K562 (cell line): Measurements from ENCODE around the gene MYO1A. TPM values are rescaled to one million over a fixed set of nuclear protein-coding genes. Genes with fewer than 3 reads are reported as not detected.
A peak's percentile ranks its signal among the peaks of the same experiment; 100 is the strongest.

Experiments
- BRD4 ChIP-seq: fragments of 200-600 bp; sonication (generic); IDR thresholded peaks from 2 replicates; pipeline ENCODE4 v1.6.1; 2017; ENCODE audit warnings: inconsistent platforms
- CREM ChIP-seq: IDR thresholded peaks from 2 replicates; pipeline ENCODE4 v1.6.1; 2014; ENCODE audit warnings: antibody characterized with exemption, low read depth
- DMBX1 ChIP-seq: fragments of 250-450 bp; sonication (Bioruptor Pico); IDR thresholded peaks from 2 replicates; pipeline ENCODE4 v1.8.0; 2022; ENCODE audit warnings: inconsistent platforms, mild to moderate bottlenecking, moderate library complexity, borderline replicate concordance
- FOXJ3 ChIP-seq: sonication (generic); formaldehyde crosslinking; IDR thresholded peaks from 2 replicates; pipeline ENCODE4 v1.4.0; 2020; ENCODE audit warnings: mild to moderate bottlenecking, missing genetic modification reagents
- FOXM1 ChIP-seq, 2 experiments: fragments of 450-650 bp in 1 of 2; sonication (generic) in 1 of 2; formaldehyde crosslinking in 1 of 2; IDR thresholded peaks; 2 replicates each; pipeline versions ENCODE4 v1.6.1 to v1.9.0; 2017 to 2022; ENCODE audit warnings: low read depth in 2 of 2, mild to moderate bottlenecking in 2 of 2, missing genetic modification reagents in 1 of 2, moderate library complexity in 1 of 2
- HMGN3 ChIP-seq: IDR thresholded peaks from 2 replicates; pipeline ENCODE4 v1.6.1; 2011; ENCODE audit warnings: borderline replicate concordance, low read depth, mild to moderate bottlenecking, mixed read lengths, low read length; ENCODE audit not compliant: insufficient read length; ENCODE audit errors: extremely low read depth
- MYBL2 ChIP-seq, 2 experiments: fragments of 450-650 bp in 1 of 2; sonication (generic) in 1 of 2; formaldehyde crosslinking in 1 of 2; IDR thresholded peaks; 2 replicates each; pipeline versions ENCODE4 v1.6.1 to v1.8.1; 2017 to 2022; ENCODE audit warnings: borderline replicate concordance in 1 of 2, inconsistent platforms in 1 of 2, low read depth in 1 of 2, mild to moderate bottlenecking in 1 of 2, missing genetic modification reagents in 1 of 2, moderate library complexity in 1 of 2
- PHF8 ChIP-seq: fragments of 200-600 bp; sonication (generic); IDR thresholded peaks from 2 replicates; pipeline ENCODE4 v1.6.1; 2012; ENCODE audit warnings: mixed run types, mild to moderate bottlenecking, inconsistent platforms, low read length, moderate library complexity, borderline replicate concordance
- POLR2AphosphoS5 ChIP-seq: IDR thresholded peaks from 2 replicates; pipeline ENCODE4 v1.6.1; 2011; ENCODE audit warnings: mild to moderate bottlenecking, low read depth, low read length, moderate library complexity; ENCODE audit not compliant: control insufficient read depth, insufficient read depth
- TAF1 ChIP-seq: IDR thresholded peaks from 2 replicates; pipeline ENCODE4 v1.6.1; 2011; ENCODE audit warnings: mild to moderate bottlenecking, low read length, moderate library complexity; ENCODE audit not compliant: insufficient read depth, control insufficient read depth, severe bottlenecking; ENCODE audit errors: extremely low read depth
- YY1 ChIP-seq, 3 experiments: IDR thresholded peaks; 2 replicates each; pipeline ENCODE4 v1.6.1; 2011; ENCODE audit warnings: low read length in 2 of 3, mild to moderate bottlenecking in 2 of 3, moderate library complexity in 2 of 3, borderline replicate concordance in 1 of 3, control low read depth in 1 of 3, low read depth in 1 of 3; ENCODE audit not compliant: insufficient read depth in 3 of 3, insufficient replicate concordance in 2 of 3, control insufficient read depth in 1 of 3, insufficient read length in 1 of 3; ENCODE audit errors: extremely low read depth in 1 of 3
- polyA plus RNA-seq, 8 experiments: library from polyadenylated mRNA; depleted of rRNA in 4 of 8; stranded (reverse) in 5 of 8; unstranded in 3 of 8; fragments of >200 nt; fragmentation: Nextera tagmentation in 2 of 8; fragmentation: Illumina TruSeq in 1 of 8; extraction: Ambion mirVana in 2 of 8; extraction: Trizol in 1 of 8; gene quantifications; 2 replicates each; pipeline versions ENCODE4 v1.2.1 to v1.2.3, GENCODE V29; 2011 to 2014; ENCODE audit warnings: inconsistent platforms in 1 of 8, missing spikeins in 1 of 8
- total RNA-seq, 7 experiments: library from RNA; depleted of rRNA in 6 of 7; stranded (reverse); fragments of >200 nt in 6 of 7; fragmentation: Illumina TruSeq in 2 of 7; extraction: Trizol in 2 of 7; gene quantifications; 2 replicates each; pipeline versions ENCODE4 v1.2.1 to v1.2.3, GENCODE V29; 2011 to 2021; ENCODE audit warnings: low replicate concordance in 1 of 7
- TF ChIP-seq, protein P1 (sequence below): IDR thresholded peaks from 2 replicates; pipeline ENCODE4 v1.6.1; 2016; ENCODE audit warnings: missing genetic modification characterization, missing compliant biosample characterization
- TF ChIP-seq, protein P2 (sequence below): sonication (generic); IDR thresholded peaks from 2 replicates; pipeline ENCODE4 v1.6.1; 2016
- TF ChIP-seq, protein P3 (sequence below): fragments of 200-800 bp; sonication (Bioruptor generic); IDR thresholded peaks from 2 replicates; pipeline ENCODE4 v1.6.1; 2017; ENCODE audit warnings: missing genetic modification characterization, missing compliant biosample characterization
- TF ChIP-seq, protein P4 (sequence below), 3 experiments: fragments of 200-800 bp in 1 of 3; sonication (Bioruptor generic) in 1 of 3; sonication (generic) in 1 of 3; formaldehyde crosslinking in 1 of 3; IDR thresholded peaks; 2 replicates each; pipeline versions ENCODE4 v1.6.1 to v1.8.0; 2016 to 2022; ENCODE audit warnings: mild to moderate bottlenecking in 2 of 3, missing compliant biosample characterization in 2 of 3, missing genetic modification characterization in 2 of 3, missing genetic modification reagents in 1 of 3

MYO1A gene
- total and polyA plus RNA-seq, 9 of the 15 experiments (the other 6 are each of a cell fraction or from before 2014, with no cell fraction given): 0.03 to 0.29 (median 0.14) TPM; not detected in 2

DNA sequence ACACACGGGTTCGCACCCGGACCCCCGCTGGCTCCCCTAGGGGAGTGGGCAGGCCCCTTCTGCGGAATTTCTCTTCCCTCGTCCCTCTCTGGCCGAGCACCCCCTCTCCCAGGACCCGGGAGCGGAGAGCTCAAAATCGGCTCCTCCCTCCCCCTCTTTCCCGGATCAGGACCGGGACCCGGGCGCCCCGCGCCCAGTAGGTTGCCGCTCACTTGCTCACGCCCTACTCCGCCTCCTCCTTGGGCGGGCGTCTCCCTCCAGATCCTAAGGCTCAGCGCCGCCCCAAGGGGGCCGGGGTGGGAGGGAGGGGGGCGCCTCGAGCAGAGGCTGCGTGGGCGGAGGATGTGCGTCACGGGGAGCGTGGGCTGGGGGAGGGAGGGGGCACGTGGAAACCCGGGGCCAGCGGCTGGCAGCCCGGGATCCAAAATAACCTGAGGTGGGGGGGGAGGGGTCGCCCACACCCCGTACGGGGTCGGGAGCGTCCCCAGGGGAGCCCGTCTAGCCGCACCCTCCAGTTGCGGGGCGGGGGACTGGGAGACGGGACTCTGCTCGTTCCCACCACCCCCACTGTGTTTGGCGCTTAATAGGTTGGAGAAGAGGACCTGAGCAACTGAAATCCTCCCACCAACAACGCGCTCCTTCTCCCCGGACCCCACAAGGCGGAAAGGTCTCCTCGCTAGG is 37.2 kb upstream of the MYO1A start (continued):
- TF ChIP-seq, protein P1, sequence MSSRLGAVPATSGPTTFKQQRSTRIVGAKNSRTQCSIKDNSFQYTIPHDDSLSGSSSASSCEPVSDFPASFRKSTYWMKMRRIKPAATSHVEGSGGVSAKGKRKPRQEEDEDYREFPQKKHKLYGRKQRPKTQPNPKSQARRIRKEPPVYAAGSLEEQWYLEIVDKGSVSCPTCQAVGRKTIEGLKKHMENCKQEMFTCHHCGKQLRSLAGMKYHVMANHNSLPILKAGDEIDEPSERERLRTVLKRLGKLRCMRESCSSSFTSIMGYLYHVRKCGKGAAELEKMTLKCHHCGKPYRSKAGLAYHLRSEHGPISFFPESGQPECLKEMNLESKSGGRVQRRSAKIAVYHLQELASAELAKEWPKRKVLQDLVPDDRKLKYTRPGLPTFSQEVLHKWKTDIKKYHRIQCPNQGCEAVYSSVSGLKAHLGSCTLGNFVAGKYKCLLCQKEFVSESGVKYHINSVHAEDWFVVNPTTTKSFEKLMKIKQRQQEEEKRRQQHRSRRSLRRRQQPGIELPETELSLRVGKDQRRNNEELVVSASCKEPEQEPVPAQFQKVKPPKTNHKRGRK (tag): 0 out of 2 replicates have a peak, but pooled peaks have one; percentile 20
- TF ChIP-seq MYBL2 (IDR thresholded peaks at IDR 0.05; ENCODE audit: low read depth) (no peak), MYBL2 (CRISPR knock-in tag; IDR thresholded peaks at IDR 0.05; ENCODE audit: borderline replicate concordance) (no peak), YY1 (IDR thresholded peaks at IDR 0.05; ENCODE audit: borderline replicate concordance in 1 of 3, control insufficient read depth in 1 of 3, extremely low read depth in 1 of 3, insufficient read depth in 3 of 3, insufficient read length in 1 of 3, insufficient replicate concordance in 2 of 3, low read depth in 1 of 3, low read length in 2 of 3) (peak in 1 of 3 experiments; percentile 61), HMGN3 (peak; percentile 9), BRD4 (0 out of 2 replicates have a peak, but pooled peaks have one; percentile 50), TAF1 (peak; percentile 79), PHF8 (peak; percentile 52), POLR2AphosphoS5 (peak; percentile 72; the same call in 1 of the 2 replicates), DMBX1 (CRISPR knock-in tag) (peak; percentile 19; the same call in 1 of the 2 replicates), FOXJ3 (CRISPR knock-in tag) (no peak), FOXM1 (IDR thresholded peaks at IDR 0.05; ENCODE audit: low read depth) (no peak), FOXM1 (CRISPR knock-in tag; IDR thresholded peaks at IDR 0.05; ENCODE audit: low read depth) (no peak), CREM (peak; percentile 89)
- TF ChIP-seq, protein P2, sequence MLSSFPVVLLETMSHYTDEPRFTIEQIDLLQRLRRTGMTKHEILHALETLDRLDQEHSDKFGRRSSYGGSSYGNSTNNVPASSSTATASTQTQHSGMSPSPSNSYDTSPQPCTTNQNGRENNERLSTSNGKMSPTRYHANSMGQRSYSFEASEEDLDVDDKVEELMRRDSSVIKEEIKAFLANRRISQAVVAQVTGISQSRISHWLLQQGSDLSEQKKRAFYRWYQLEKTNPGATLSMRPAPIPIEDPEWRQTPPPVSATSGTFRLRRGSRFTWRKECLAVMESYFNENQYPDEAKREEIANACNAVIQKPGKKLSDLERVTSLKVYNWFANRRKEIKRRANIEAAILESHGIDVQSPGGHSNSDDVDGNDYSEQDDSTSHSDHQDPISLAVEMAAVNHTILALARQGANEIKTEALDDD: no peak
- TF ChIP-seq, protein P3, sequence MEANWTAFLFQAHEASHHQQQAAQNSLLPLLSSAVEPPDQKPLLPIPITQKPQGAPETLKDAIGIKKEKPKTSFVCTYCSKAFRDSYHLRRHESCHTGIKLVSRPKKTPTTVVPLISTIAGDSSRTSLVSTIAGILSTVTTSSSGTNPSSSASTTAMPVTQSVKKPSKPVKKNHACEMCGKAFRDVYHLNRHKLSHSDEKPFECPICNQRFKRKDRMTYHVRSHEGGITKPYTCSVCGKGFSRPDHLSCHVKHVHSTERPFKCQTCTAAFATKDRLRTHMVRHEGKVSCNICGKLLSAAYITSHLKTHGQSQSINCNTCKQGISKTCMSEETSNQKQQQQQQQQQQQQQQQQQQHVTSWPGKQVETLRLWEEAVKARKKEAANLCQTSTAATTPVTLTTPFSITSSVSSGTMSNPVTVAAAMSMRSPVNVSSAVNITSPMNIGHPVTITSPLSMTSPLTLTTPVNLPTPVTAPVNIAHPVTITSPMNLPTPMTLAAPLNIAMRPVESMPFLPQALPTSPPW: peak; percentile 94
- TF ChIP-seq, protein P4, sequence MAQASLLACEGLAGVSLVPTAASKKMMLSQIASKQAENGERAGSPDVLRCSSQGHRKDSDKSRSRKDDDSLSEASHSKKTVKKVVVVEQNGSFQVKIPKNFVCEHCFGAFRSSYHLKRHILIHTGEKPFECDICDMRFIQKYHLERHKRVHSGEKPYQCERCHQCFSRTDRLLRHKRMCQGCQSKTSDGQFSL (CRISPR knock-in tag; IDR thresholded peaks at IDR 0.05): 0 out of 2 replicates have a peak, but pooled peaks have one; percentile 15
- TF ChIP-seq, protein P4 (tag; IDR thresholded peaks at IDR 0.05): no peak
